Spleen (tissue), 13 donors: ENCODE results near the gene TNPO3. TPM values are rescaled to one million over a fixed set of nuclear protein-coding genes. Genes with fewer than 3 reads are reported as not detected.

ENCODE experiments used
- DNase-seq: peaks from one replicate; pipeline ENCODE4 v3.0.0-alpha.2; 2020
- H3K27ac ChIP-seq, 8 donors: fragments of 200-600 bp; sonication (generic) in 7 of 8; 1 replicate in 4 of 8; 2 replicates in 4 of 8; pipeline versions ENCODE4 v1.5.0 to v1.8.0; 2016 to 2021; ENCODE audit warnings: inconsistent platforms in 4 of 8, mild to moderate bottlenecking in 4 of 8, moderate library complexity in 1 of 8
- H3K27me3 ChIP-seq, 7 donors: fragments of 200-600 bp; sonication (generic) in 6 of 7; replicated peaks in 1 of 7; 1 replicate in 4 of 7; 2 replicates in 3 of 7; pipeline versions ENCODE4 v1.5.0 to v1.8.0; 2016 to 2021; ENCODE audit warnings: inconsistent platforms in 3 of 7, mild to moderate bottlenecking in 1 of 7
- H3K36me3 ChIP-seq, 6 donors: fragments of 200-600 bp; sonication (generic) in 5 of 6; 1 replicate in 4 of 6; 2 replicates in 2 of 6; pipeline versions ENCODE4 v1.5.0 to v1.8.0; 2016 to 2021; ENCODE audit warnings: inconsistent platforms in 2 of 6
- H3K4me1 ChIP-seq, 6 donors: fragments of 200-600 bp; sonication (generic) in 5 of 6; 1 replicate in 3 of 6; 2 replicates in 3 of 6; pipeline versions ENCODE4 v1.5.0 to v1.8.0; 2016 to 2021; ENCODE audit warnings: inconsistent platforms in 3 of 6
- H3K4me3 ChIP-seq, 8 donors: fragments of 200-600 bp; sonication (generic) in 7 of 8; 1 replicate in 4 of 8; 2 replicates in 4 of 8; pipeline versions ENCODE4 v1.5.0 to v1.8.0; 2016 to 2021; ENCODE audit warnings: inconsistent platforms in 4 of 8, mild to moderate bottlenecking in 4 of 8, moderate library complexity in 2 of 8
- H3K9me3 ChIP-seq, 8 donors: fragments of 200-600 bp; sonication (generic) in 7 of 8; 1 replicate in 4 of 8; 2 replicates in 4 of 8; pipeline versions ENCODE4 v1.5.0 to v1.8.0; 2016 to 2021; ENCODE audit warnings: inconsistent platforms in 4 of 8
- POLR2A ChIP-seq, 3 donors: fragments of 450-650 bp; IDR thresholded peaks; one replicate each; pipeline ENCODE4 v1.5.1; 2017; ENCODE audit warnings: antibody characterized with exemption in 3 of 3, mild to moderate bottlenecking in 1 of 3
- POLR2AphosphoS5 ChIP-seq, 3 donors: sonication (generic); formaldehyde crosslinking; IDR thresholded peaks; one replicate each; pipeline ENCODE4 v1.5.1; 2017; ENCODE audit warnings: antibody characterized with exemption in 3 of 3
- WGBS, 5 donors: extraction: QIAGEN DNeasy Blood & Tissue Kit in 3 of 5; methylation state at CpG; one replicate each; pipeline versions ENCODE4 v1.1.5 to v1.1.7; 2013 to 2018; 5-methylcytosine and 5-hydroxymethylcytosine counted together
- intact Hi-C: fragments of 100-400 bp; cut with DNase I; formaldehyde crosslinking; loops from one replicate; pipeline ENCODE4 v1.15.0; 2023; ENCODE audit warnings: low total_unique reads
- long read RNA-seq, 2 donors: transcript quantifications; one replicate each; lab custom pipeline, GENCODE V29; 2026
- polyA plus RNA-seq, 3 donors: library from polyadenylated mRNA; stranded (reverse); fragments of 200-250 nt; gene quantifications; one replicate each; pipeline ENCODE4 v1.2.1, GENCODE V29; 2013
- total RNA-seq, 7 donors: library from RNA; depleted of rRNA in 3 of 7; stranded (reverse); fragments of >200 nt in 3 of 7; fragmentation: NEBNext Ultra II Directional in 4 of 7; extraction: Animal tissue kit (Norgen Biotek cat#: 25700) in 4 of 7; gene quantifications; one replicate each; pipeline versions ENCODE4 v1.1.0 to v1.2.1, GENCODE V29; 2016 to 2021
- TF ChIP-seq, protein P1 (sequence below), 11 experiments: fragments of 200-600 bp in 7 of 11; fragments of 450-650 bp in 4 of 11; sonication (generic) in 4 of 11; IDR thresholded peaks in 8 of 11; conservative IDR thresholded peaks in 3 of 11; 1 replicate in 7 of 11; 2 replicates in 4 of 11; pipeline versions ENCODE4 v1.4.0 to v1.8.0; 2016 to 2021; ENCODE audit warnings: antibody characterized with exemption in 11 of 11, inconsistent platforms in 4 of 11, mild to moderate bottlenecking in 1 of 11
- donor health status: healthy with polysubstance abuse.
- donor health status: DM: no; HTN: no; CAD: no; lungs with moderate emphysema.
- donor health status: DM: no; HTN: no; CAD: no.
- donor health status: Bipolar disorder and iron deficiency.
- donor health status: healthy.
- donor health status: DM: no; HTN: no; CAD: no.
- donor health status: DM: yes; HTN: yes; CAD: no.

The TNPO3 gene
- total RNA-seq (10 to 100 TPM; 32.6 to 49.0 (median 39.6) TPM), polyA plus RNA-seq (10 to 100 TPM; 11.2 to 14.3 (median 13.1) TPM)
- long read RNA-seq, donor 1, full-length matches to known transcripts = 2 of 14 reads
- long read RNA-seq, donor 1, partial matches to known transcripts = 12 of 14 reads
- long read RNA-seq, donor 1, other reads (novel, unspliced or antisense) = 0 of 14 reads
- long read RNA-seq, donor 2, full-length matches to known transcripts = 4 of 4 reads
- long read RNA-seq, donor 2, partial matches to known transcripts = 0 of 4 reads
- long read RNA-seq, donor 2, other reads (novel, unspliced or antisense) = 0 of 4 reads

DNA sequence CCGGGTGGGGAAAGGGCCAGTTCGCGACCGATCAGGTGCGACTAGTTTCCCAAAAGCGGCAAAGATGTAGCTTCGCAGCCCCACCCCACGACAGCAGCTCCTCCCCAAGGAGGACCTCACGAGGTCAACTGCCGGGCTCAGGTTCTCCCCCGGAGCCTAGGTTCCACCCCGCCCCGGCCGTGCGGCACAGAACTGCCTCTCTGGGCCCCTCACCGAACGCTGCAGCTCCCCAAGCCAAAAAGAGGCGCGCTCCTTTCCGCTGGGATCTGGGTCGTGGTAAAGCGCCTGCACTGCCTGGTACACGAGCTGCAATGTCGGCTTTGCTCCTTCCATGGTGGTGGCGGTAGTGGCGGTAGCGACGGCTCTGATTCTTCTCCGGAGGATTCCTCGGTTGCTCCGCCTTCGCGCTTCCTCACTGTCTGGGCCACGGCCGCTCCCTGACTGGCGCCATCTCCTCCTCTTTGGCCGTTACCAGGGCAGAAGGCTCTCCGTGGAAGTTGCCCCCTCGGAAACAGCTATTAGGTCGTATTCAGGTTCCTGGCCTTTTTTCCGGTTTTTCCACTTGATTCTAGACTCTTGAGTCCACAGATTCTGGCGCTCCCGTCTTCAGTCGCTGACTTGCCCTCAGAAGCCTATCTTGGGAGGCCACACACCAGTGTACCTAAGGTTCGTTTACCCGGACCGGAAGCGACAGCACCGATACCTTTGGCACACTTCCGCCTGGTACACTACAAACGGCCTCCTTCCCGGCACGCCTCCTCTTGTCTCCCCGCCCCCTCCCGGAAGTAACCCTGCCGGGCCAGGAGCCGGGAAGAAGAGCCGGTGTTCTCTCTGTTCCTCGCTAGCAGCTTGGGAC is at the start of gene TNPO3:
Gene TNPO3 (minus strand): TSS at position 674 of the 856 bp plus-strand sequence. CDS start 341 bp downstream, at position 333.
- TF ChIP-seq, protein P1, sequence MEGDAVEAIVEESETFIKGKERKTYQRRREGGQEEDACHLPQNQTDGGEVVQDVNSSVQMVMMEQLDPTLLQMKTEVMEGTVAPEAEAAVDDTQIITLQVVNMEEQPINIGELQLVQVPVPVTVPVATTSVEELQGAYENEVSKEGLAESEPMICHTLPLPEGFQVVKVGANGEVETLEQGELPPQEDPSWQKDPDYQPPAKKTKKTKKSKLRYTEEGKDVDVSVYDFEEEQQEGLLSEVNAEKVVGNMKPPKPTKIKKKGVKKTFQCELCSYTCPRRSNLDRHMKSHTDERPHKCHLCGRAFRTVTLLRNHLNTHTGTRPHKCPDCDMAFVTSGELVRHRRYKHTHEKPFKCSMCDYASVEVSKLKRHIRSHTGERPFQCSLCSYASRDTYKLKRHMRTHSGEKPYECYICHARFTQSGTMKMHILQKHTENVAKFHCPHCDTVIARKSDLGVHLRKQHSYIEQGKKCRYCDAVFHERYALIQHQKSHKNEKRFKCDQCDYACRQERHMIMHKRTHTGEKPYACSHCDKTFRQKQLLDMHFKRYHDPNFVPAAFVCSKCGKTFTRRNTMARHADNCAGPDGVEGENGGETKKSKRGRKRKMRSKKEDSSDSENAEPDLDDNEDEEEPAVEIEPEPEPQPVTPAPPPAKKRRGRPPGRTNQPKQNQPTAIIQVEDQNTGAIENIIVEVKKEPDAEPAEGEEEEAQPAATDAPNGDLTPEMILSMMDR (IDR thresholded peaks at IDR 0.05 in 8 of 11, conservative IDR thresholded peaks at IDR 0.05 in 3 of 11) = peak in 1 of 11 experiments; percentile 21
- peak; percentile 73 to 84 (median 77) for TF ChIP-seq POLR2A (IDR thresholded peaks at IDR 0.05)
- peak; percentile 87 to 96 (median 94) for TF ChIP-seq POLR2AphosphoS5 (IDR thresholded peaks at IDR 0.05)
- peak within 1 kb of the TSS; percentile 95 to 99 (median 98) for H3K27ac ChIP-seq
- peak; percentile 96 for DNase-seq
- intact Hi-C loops = no loop called here
- peaks cover 19 to 55% (median 49%) of the 10 kb centered on the region in 6 donors for H3K4me1 ChIP-seq
- 0% methylated on average over 37 to 59 of the region's 59 CpGs for WGBS, 5 donors
- H3K9me3 ChIP-seq = no peaks in the 10 kb centered on the region
- H3K36me3 ChIP-seq = peaks cover 0 to 20% (median 0%) of the 10 kb centered on the region in 6 donors
- H3K27me3 ChIP-seq = no peaks in the 10 kb centered on the region
- H3K4me3 ChIP-seq = peak within 1 kb of the TSS; percentile 82 to 99 (median 96)

DNA sequence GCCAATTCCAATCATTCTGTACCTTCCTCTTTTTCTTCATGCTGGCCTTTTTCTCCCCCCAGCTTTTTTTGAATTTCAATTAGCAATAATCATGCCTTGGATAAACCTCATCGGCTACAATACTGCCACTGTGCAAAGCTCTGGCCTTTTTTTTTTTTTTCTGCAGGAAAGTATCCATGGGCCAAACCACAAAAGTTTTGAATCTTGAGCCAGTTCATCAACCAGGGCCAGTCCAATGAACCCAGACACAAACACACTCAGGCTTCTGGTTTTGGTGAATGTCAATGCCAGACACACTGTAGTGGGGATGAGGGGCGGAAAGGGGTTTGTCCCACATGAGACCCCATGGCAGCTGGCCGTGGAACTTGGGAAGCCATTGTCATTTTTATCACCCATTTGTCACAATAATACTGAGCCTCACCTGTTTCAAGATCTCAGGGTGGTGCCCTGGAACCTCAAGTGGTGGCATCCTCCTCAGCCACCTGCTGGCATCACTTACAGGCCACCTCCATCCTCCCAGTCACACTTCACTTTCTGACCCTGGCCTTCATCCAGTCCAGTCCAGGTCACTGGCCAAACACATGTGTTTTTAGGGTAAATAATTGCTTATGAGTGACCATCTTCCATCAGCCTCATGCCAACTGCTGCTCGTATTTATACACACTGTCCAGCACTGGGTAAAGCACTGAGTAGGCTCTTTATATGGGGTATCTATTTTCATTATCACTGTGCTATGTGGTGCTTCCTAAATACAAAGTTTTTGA is 48.8 kb upstream of the TNPO3 start:
- TF ChIP-seq POLR2AphosphoS5 (IDR thresholded peaks at IDR 0.05) = no peak
- TF ChIP-seq, protein P1 (IDR thresholded peaks at IDR 0.05 in 8 of 11, conservative IDR thresholded peaks at IDR 0.05 in 3 of 11) = no peak
- TF ChIP-seq POLR2A (IDR thresholded peaks at IDR 0.05) = no peak
- H3K4me3 ChIP-seq = no peak overlapping the region
- no peaks in the 10 kb centered on the region for H3K9me3 ChIP-seq
- H3K36me3 ChIP-seq = no peaks in the 10 kb centered on the region
- no peaks in the 10 kb centered on the region for H3K4me1 ChIP-seq
- intact Hi-C loops = no loop called here
- no peak overlapping the region for H3K27ac ChIP-seq
- no peaks in the 10 kb centered on the region for H3K27me3 ChIP-seq
- 92 to 98% (median 95%) methylated on average over 4 of the region's 4 CpGs for WGBS, 5 donors
- no peak for DNase-seq

DNA sequence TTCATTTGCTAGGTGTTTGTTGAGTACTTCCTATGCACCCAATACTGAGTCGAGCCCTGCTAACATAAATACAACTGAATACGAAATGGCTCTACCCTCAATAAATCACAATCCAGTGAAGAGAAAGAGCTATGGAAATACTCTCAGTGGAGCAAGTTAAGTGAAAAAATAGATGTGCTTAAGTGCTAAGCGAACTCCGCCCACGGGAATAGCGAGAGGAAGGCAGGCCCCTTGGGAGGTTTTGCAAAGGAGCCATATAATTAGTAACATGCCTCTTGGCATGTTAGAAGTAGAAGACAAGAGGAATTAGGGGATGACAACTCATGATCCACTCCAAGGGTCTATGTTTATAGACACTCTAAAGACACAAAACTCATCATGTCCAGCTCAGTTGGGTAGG is 46.8 kb upstream of the TNPO3 start:
- WGBS, 5 donors = 52 to 82% (median 73%) methylated on average over 6 of the region's 6 CpGs
- intact Hi-C loops = no loop called here
- no peak for DNase-seq
- no peaks in the 10 kb centered on the region for H3K4me1 ChIP-seq
- no peak overlapping the region for H3K27ac ChIP-seq
- H3K27me3 ChIP-seq = no peaks in the 10 kb centered on the region
- no peaks in the 10 kb centered on the region for H3K36me3 ChIP-seq
- H3K9me3 ChIP-seq = no peaks in the 10 kb centered on the region
- H3K4me3 ChIP-seq = no peak overlapping the region
- TF ChIP-seq, protein P1 (IDR thresholded peaks at IDR 0.05 in 8 of 11, conservative IDR thresholded peaks at IDR 0.05 in 3 of 11) = no peak
- TF ChIP-seq POLR2A (IDR thresholded peaks at IDR 0.05) (no peak), POLR2AphosphoS5 (IDR thresholded peaks at IDR 0.05) (no peak)
